T-helper 2 cell (primary cell): Measurements from ENCODE around the gene PRR15.
"Not testable (repeated sequence)": the region's sequence is repeated elsewhere in the genome, so short reads cannot be mapped to it uniquely, and the experiment has no call there.

Experiments
- DNase-seq, 5 experiments: peaks; one replicate each; pipeline versions ENCODE4 v3.0.0 to v3.0.0-alpha.2; 2012 to 2022
- total RNA-seq, 2 donors: gene quantifications; one replicate each; lab custom pipeline; 2026; lab: John Stamatoyannopoulos, UW

The PRR15 gene
- total RNA-seq = 0 to 0.07 reads per million in 2 donors

GRCh38 chr7:29563590-29564495 lies at the start of gene PRR15:
Gene PRR15 (plus strand): TSS chr7:29563835. CDS start chr7:29566330, 2,495 bp downstream.
- no peak for DNase-seq

- DNase-seq = no peak
Measured at GRCh38 chr7:29516491-29516890, 47.1 kb upstream of the PRR15 start.

GRCh38 chr7:29518616-29519015 lies 45.0 kb upstream of the PRR15 start:
- DNase-seq = no peak

- no peak for DNase-seq
Measured at GRCh38 chr7:29523728-29524127, 39.9 kb upstream of the PRR15 start.

GRCh38 chr7:29527505-29528108 lies 36.0 kb upstream of the PRR15 start:
- no peak for DNase-seq

- not testable (repeated sequence) for DNase-seq
Measured at GRCh38 chr7:29528526-29528925, 35.1 kb upstream of the PRR15 start.

GRCh38 chr7:29538389-29538788 lies 25.2 kb upstream of the PRR15 start:
- DNase-seq = no peak

GRCh38 chr7:29539471-29539870 lies 24.2 kb upstream of the PRR15 start:
- DNase-seq = no peak

- DNase-seq = no peak
Measured at GRCh38 chr7:29547421-29547820, 16.2 kb upstream of the PRR15 start.

- DNase-seq = no peak
Measured at GRCh38 chr7:29548823-29549222, 14.8 kb upstream of the PRR15 start.

- no peak for DNase-seq
Measured at GRCh38 chr7:29552392-29552791, 11.2 kb upstream of the PRR15 start.

GRCh38 chr7:29555061-29555460 lies 8.6 kb upstream of the PRR15 start:
- no peak for DNase-seq

- no peak for DNase-seq
Measured at GRCh38 chr7:29556405-29557195, 7.0 kb upstream of the PRR15 start.

GRCh38 chr7:29557954-29558353 lies 5.7 kb upstream of the PRR15 start:
- DNase-seq = no peak

GRCh38 chr7:29561271-29561670 lies 2.4 kb upstream of the PRR15 start:
- no peak for DNase-seq

GRCh38 chr7:29562307-29562706 lies 1.3 kb upstream of the PRR15 start:
- DNase-seq = no peak

- DNase-seq = no peak
Measured at GRCh38 chr7:29564496-29565223, 1.0 kb downstream of the PRR15 start.

- no peak for DNase-seq
Measured at GRCh38 chr7:29565224-29565630, 1.6 kb downstream of the PRR15 start.

- DNase-seq = no peak
Measured at GRCh38 chr7:29565634-29565981, 2.0 kb downstream of the PRR15 start.

GRCh38 chr7:29565982-29566746 lies 2.5 kb downstream of the PRR15 start:
- DNase-seq = no peak

- no peak for DNase-seq
Measured at GRCh38 chr7:29567174-29567573, 3.5 kb downstream of the PRR15 start.

- no peak for DNase-seq
Measured at GRCh38 chr7:29569648-29570047, 6.0 kb downstream of the PRR15 start.
